Activated CD8-positive, alpha-beta memory T cell treated with anti-CD3 and anti-CD28 coated beads for 1 hour (primary cell): ENCODE results near the gene BRMS1.
"Not testable (repeated sequence)": the region's sequence is repeated elsewhere in the genome, so short reads cannot be mapped to it uniquely, and the experiment has no call there.

Experiments
- DNase-seq, 2 donors: peaks; one replicate each; pipeline ENCODE4 v3.0.0-alpha.2; 2020; ENCODE audit warnings: low read depth in 1 of 2; ENCODE audit errors: extremely low read depth in 1 of 2

BRMS1 gene

GRCh38 chr11:66344550-66345315 lies at the start of gene BRMS1:
BRMS1 (minus strand) TSS chr11:66345104; CDS start chr11:66342234, 2,870 bp downstream.
- DNase-seq: peak; percentile 91 to 96

DNA sequence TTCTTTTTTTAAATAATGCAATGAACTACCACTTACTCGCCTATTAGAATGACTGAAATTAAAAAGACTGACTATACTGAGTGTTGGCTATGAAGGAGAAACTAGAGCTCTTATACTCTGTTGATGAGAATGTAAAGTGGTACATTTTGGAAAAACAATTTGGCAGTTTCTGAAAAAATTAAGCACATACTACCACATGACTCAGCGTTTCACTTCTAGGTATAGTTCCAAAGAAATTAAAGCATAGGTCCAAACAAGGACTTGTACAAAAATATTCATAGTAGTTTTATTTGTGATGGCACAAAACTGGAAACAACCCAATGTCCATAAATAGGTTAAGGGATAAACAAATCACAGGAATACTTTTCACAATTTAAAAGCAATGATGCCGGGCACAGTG lies 49.0 kb upstream of the BRMS1 start:
- DNase-seq: no peak

- DNase-seq: no peak
Observed at GRCh38 chr11:66391322-66391721, 46.4 kb upstream of the BRMS1 start.

GRCh38 chr11:66388780-66389386 lies 44.0 kb upstream of the BRMS1 start:
- peak; percentile 24 to 49 for DNase-seq

DNA sequence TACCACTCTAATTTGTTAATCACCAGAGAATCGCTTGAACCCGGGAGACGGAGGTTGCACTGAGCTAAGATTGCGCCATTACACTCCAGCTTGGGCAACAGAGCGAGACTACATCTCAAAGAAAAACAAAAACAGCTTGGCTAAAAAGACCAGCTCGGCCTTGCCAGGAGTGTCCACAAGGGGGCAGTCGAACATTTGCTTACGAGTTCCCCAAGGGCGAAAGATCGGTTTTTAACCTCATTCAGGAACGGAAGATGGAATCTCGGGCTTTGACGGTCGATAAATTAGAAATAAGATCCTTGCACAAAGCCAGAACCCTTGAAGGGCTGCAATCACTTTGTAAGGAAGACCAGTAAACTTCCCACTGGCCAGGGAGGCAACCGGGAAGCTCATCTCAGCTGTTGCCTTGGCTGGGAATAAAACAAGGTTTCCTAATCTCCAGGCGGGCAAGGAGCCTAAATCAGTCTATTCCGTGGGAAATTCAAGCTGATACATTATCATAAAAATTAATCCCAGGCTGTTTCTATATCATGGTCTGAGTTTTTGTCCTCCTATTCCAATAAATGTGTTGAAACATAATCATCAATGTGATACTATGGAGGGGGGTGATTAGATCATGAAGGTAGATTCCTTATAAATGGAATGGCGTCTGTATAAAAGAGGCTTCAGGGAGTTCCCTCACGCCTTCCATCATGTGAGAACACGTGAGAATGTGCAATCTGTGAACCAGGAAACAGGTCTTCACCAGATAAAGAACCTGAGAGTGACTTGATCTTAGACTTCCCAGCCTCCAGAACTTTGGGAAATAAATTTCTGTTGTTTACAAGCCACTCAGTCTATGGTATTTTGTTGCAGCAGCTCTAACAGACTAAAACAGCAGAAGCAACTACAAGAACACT lies 41.5 kb upstream of the BRMS1 start:
- DNase-seq: peak; percentile 50 to 73

- not testable (repeated sequence) for DNase-seq
Observed at GRCh38 chr11:66384316-66384715, 39.4 kb upstream of the BRMS1 start.

DNA sequence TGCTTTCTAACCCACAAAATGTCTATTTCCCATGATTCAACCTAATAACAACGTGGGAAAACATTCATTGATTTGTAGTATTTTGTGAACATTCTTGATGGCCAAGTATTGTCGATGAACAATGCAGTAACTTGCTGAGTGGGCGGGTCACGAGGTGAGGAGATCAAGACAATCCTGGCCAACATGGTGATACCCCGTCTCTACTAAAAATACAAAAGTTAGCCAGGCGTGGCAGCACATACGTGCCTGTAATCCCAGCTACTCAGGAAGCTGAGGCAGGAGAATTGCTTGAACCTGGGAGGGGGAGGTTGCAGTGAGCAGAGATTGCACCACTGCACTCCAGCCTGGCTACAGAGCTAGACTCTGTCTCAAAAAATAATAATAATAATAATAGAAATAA lies 35.4 kb upstream of the BRMS1 start:
- DNase-seq: not testable (repeated sequence)

GRCh38 chr11:66373690-66374287 lies 28.9 kb upstream of the BRMS1 start:
- DNase-seq: not testable (repeated sequence)

GRCh38 chr11:66373265-66373664 lies 28.4 kb upstream of the BRMS1 start:
- no peak for DNase-seq

- DNase-seq: peak in 1 of 2 donors; percentile 57
Observed at GRCh38 chr11:66371627-66372415, 26.9 kb upstream of the BRMS1 start, which contains the start of gene SLC29A2. SLC29A2 (minus strand) TSS chr11:66371760; CDS start chr11:66371591, 169 bp downstream.

GRCh38 chr11:66369073-66369894 lies 24.4 kb upstream of the BRMS1 start:
- no peak for DNase-seq

DNA sequence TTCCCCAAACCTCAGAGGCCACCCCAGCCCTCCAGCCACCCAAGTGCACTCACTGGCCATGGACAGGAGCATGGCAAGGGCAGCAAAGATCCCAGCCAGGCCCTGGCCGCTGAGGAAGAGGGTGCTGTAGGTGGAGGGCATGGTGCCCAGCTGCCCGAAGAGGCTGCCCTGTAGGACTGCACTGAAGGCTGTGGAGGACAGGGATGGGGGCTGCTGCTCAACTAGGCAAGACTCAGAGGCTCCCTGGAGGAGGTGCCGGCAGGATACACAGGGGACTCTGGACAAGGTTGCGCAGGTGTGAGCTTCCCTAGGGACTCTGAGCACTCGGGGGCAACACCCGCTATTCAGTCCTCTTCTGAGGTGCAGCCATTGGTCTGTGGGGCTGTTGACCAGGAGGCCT lies 23.6 kb upstream of the BRMS1 start:
- no peak for DNase-seq

GRCh38 chr11:66367561-66368312 lies 22.8 kb upstream of the BRMS1 start:
- DNase-seq: no peak

- no peak for DNase-seq
Observed at GRCh38 chr11:66366844-66367477, 22.1 kb upstream of the BRMS1 start.

- DNase-seq: no peak
Observed at GRCh38 chr11:66365711-66366619, 21.1 kb upstream of the BRMS1 start.

DNA sequence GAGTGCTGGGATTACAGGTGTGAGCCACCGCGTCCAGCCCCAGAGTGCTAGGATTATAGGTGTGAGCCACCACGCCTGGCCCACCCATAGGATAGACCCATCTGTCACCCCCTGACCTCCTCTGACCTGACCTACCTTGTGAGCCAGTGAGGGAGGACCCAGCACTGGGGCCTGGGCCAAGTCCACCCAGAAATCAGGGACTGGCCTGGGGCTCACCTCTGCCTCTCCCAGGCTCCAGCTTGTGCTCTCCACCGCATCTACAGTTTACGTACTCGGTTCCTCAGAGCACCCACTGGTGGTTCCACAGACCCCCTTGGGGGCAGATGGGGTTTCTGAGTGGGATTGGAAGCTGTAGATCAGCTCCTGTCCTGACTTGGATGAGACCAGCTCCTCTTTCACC lies 20.3 kb upstream of the BRMS1 start:
- DNase-seq: no peak
